Measurements from ENCODE around the gene C7orf57. TPM values are rescaled to one million over a fixed set of nuclear protein-coding genes. Genes with fewer than 3 reads are reported as not detected.

C7orf57 gene
- total and polyA plus RNA-seq, 10 of the 15 experiments (the other 5 are each of a cell fraction or from before 2014, with no cell fraction given) = 0.04 to 0.21 (median 0.10) TPM; not detected in 5

DNA sequence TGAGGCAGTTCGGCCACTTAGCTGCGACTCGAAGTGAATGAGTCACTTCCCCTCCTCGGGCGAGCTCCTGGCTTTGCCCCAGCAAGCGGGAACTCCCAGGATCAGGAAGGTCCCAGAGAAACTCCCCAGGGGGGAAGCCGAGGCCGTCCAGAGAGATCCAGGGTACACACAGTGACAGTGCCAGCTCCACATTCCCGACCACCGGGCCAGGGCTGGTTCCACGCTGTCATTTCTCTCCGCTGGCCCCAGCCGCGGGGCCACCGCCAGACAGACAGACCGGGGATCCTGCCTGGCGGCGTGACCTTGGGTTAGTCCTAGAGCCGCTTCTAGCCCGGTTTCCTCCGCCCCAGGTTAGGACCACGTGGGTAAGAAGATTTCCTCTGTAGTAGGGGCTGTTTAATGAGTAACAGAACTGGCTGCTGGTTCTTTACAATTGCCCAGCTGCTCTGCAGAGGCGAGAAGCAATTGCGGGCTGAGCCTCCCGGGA is 53.3 kb downstream of the C7orf57 start (continued):
- TF ChIP-seq ZBTB11 (CRISPR knock-in tag; IDR thresholded peaks at IDR 0.05) (no peak), SMAD1 (IDR thresholded peaks at IDR 0.05; ENCODE audit: low read depth, partially characterized antibody) (peak; percentile 75), RBBP5 (conservative IDR thresholded peaks at IDR 0.05) (no peak), SUZ12 (IDR thresholded peaks at IDR 0.05; ENCODE audit: unreplicated experiment) (no peak), POLR2A (IDR thresholded peaks at IDR 0.05; ENCODE audit: low read depth, low read length) (peak; percentile 76), POLR2AphosphoS5 (IDR thresholded peaks at IDR 0.05; ENCODE audit: low read length) (0 out of 2 replicates have a peak, but pooled peaks have one; percentile 70), YBX1 (IDR thresholded peaks at IDR 0.05) (no peak), MEF2B (IDR thresholded peaks at IDR 0.05; ENCODE audit: partially characterized antibody, poor library complexity, severe bottlenecking) (peak; percentile 87), ZSCAN29 (IDR thresholded peaks at IDR 0.05) (no peak; the same call in 1 of the 2 replicates), EZH2 (IDR thresholded peaks at IDR 0.05; ENCODE audit: borderline replicate concordance, control insufficient read depth, low read depth, low read length) (no peak), CBX5 (IDR thresholded peaks at IDR 0.05; ENCODE audit: low read depth) (no peak; the same call in 1 of the 2 replicates), PRDM15 (CRISPR knock-in tag; IDR thresholded peaks at IDR 0.05) (no peak), NRF1 (conservative IDR thresholded peaks at IDR 0.05; ENCODE audit: low read depth, low read length) (no peak), DPF2 (IDR thresholded peaks at IDR 0.05) (peak; percentile 40; the same call in 1 of the 2 replicates), MYB (IDR thresholded peaks at IDR 0.05; ENCODE audit: borderline replicate concordance, low read depth, low read length) (no peak), TCF12 (IDR thresholded peaks at IDR 0.05; ENCODE audit: low read depth, low read length) (peak; percentile 72; the same call in 1 of the 2 replicates), ESRRA (IDR thresholded peaks at IDR 0.05; ENCODE audit: low read length) (peak; percentile 87), TARDBP (IDR thresholded peaks at IDR 0.05; ENCODE audit: borderline replicate concordance) (no peak), SIN3A (IDR thresholded peaks at IDR 0.05; ENCODE audit: low read depth, low read length) (no peak), WRNIP1 (IDR thresholded peaks at IDR 0.05; ENCODE audit: borderline replicate concordance, low read depth, low read length) (no peak), FOXM1 (IDR thresholded peaks at IDR 0.05; ENCODE audit: low read depth, low read length) (no peak)
- TF ChIP-seq, protein P1, sequence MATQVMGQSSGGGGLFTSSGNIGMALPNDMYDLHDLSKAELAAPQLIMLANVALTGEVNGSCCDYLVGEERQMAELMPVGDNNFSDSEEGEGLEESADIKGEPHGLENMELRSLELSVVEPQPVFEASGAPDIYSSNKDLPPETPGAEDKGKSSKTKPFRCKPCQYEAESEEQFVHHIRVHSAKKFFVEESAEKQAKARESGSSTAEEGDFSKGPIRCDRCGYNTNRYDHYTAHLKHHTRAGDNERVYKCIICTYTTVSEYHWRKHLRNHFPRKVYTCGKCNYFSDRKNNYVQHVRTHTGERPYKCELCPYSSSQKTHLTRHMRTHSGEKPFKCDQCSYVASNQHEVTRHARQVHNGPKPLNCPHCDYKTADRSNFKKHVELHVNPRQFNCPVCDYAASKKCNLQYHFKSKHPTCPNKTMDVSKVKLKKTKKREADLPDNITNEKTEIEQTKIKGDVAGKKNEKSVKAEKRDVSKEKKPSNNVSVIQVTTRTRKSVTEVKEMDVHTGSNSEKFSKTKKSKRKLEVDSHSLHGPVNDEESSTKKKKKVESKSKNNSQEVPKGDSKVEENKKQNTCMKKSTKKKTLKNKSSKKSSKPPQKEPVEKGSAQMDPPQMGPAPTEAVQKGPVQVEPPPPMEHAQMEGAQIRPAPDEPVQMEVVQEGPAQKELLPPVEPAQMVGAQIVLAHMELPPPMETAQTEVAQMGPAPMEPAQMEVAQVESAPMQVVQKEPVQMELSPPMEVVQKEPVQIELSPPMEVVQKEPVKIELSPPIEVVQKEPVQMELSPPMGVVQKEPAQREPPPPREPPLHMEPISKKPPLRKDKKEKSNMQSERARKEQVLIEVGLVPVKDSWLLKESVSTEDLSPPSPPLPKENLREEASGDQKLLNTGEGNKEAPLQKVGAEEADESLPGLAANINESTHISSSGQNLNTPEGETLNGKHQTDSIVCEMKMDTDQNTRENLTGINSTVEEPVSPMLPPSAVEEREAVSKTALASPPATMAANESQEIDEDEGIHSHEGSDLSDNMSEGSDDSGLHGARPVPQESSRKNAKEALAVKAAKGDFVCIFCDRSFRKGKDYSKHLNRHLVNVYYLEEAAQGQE (IDR thresholded peaks at IDR 0.05; ENCODE audit: low read depth, low read length) = no peak
